DMS53 treated with DMSO at 0.1 percent for 48 hours (cell line): ENCODE data around the gene WDR76.
A peak's percentile ranks its signal among the peaks of the same experiment; 100 is the strongest.

Source experiments
- DNase-seq: peaks from one replicate; lab custom pipeline; 2025; ENCODE audit not compliant: unreplicated experiment; lab: John Stamatoyannopoulos, UW

WDR76 gene

DNA sequence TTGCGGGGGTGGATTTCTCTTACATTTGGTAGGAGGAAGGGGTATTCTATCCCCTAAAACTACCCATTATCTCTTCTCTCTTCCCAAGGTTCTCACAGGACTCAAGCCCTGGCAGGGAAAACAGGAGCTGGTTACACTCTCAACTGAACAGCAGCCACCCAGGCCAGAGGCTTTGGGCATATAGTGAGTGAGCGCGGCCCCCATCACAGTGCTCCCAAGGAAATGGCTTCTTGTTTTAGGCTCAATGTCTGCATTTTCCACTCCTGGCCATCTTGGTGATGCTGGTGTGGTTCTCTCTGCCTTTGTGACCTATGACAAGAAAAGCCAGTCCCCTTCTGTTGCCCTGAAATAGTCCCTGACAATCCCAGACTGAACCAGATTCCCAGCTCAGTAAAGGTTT, 50.1 kb downstream of the WDR76 start:
- no peak for DNase-seq

DNA sequence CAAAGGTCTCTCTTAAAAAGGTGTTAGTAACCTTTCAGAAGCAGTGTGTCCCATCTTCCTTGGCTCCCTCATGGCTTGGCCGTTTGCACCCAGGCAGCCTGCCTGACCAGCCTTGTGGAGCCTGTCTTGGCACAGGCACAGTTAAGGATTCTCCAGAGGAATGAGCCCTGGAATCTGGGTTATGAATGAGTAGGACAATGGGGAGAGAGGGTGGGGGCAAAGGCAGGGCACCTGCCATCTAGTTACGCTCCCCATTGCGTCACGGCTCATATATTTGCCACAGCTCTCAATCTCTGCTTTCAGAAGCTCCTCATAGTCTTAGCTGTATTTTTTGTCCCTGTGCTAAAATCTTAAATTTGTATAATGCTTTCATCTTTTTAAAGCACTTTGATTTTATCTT, 50.6 kb downstream of the WDR76 start:
- no peak for DNase-seq

DNA sequence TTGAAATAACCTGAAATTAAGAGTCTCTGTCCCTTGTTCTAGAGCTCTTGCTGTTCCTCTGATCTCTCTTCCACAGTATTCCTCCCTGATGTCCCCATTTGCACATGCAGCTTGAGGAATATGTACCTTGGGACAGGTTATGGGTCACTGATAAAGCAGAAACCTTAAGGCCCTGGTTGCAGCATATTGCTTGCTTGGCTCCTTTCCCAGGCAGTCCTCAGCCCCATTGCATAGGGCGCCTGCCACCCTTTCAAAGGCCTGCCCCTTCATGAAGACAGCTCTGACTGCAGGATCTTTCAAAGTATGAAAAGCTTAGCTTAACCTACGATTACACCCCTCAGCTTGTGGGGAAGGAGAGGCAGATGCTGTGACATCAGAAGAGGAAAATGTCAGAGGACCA, 51.6 kb downstream of the WDR76 start:
- no peak for DNase-seq

DNA sequence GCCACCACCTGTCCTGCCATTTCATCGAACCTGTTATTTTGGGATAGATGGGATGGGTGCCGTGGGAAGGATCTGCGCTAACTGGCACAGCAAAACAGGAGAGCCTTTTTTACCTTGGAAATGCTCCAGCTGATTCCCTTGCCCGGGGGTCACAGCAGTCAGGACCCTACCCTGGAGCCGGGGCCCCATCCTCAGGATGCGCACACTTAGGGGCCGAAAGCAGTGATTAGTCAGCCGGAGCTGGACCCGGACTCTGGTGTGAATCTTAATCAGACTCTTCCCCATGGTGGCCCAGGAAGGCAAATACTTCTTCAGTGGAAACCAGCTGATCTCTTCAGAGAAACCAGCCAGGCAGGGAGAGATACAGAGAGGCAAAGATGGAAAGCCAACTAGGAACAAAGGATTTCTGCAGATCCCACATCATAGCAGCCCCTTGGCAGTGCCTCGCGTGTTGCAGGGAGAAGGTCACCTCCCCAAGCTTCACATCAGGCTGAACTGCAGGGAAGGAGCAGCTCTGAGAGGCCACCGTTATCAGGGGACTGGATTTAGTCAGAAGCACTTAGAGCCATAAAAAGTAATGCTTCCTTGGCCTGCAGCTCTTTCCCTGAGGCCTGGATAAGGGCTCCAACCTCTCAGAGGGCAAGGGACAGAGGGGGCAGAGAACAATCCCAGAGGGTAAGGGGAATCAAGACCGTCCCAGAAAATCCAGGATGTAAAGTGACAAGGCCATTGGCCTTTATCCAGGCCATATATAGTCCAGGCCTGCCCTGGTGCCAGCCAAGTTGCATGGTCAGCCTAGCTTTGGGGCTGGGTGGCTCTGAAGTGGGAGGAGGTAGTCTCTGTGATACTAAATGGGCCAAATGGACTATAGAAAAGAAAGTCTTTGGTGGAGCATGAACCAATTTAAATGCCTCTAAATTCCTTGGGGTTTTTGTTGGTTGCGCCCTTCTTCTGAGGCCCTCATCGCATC, 52.9 kb downstream of the WDR76 start:
- no peak for DNase-seq

DNA sequence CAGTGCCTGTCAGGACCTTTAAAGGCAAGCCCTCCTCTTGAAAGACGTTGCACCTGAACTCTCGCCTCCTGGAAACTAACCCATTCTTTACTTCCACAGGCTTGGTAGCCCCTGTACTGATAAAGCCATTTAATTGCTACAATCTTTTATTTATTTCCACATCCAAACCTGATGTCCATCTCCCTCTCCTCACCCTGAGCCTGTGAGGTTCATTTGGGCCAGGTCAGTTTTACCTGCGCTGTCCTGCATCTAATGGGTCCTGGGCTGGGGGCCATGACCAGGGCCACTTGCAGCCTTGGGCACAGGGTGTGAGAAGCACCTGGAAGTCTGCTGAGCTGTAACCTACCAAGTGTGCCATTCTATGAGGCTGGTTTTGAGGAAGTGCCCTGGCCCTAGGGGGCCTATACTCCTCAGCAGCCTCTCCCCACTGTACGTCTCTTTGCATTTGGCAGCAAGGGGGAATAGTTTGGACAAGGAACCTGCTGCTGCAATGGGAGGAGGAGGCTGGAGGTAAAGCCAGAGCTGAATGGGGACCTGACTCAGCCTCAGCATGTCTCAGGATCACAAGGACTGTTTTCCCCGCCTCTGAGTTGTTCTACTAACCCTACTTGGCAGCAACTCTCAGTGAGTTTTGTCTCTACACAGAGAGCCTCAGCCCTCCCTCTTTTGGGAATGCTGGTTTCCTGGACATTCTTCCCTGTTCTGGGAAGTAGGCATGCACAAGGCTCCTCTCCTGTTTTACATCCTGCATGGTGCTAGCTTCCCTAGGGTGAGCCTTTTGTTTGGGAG, 53.8 kb downstream of the WDR76 start:
- DNase-seq = no peak

DNA sequence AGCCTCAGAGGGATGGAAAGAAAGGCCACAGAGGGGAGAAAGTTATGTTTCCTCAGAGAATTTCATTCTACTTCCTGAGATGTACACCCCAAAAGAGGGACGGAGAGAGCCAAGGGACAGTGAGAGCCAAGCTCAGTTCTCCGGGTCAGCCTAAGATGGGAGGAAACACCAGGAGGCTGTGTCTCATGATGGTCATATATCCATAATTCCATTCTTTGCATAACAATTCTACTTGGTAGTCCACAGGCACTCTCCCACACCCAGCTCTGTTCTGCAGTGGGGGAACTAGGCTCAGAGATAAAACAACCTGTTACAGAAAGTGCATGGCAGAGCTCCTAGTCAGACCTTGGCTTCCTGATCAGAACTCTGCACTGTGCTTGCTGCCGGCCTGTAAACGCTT, 54.4 kb downstream of the WDR76 start:
- DNase-seq = no peak

DNA sequence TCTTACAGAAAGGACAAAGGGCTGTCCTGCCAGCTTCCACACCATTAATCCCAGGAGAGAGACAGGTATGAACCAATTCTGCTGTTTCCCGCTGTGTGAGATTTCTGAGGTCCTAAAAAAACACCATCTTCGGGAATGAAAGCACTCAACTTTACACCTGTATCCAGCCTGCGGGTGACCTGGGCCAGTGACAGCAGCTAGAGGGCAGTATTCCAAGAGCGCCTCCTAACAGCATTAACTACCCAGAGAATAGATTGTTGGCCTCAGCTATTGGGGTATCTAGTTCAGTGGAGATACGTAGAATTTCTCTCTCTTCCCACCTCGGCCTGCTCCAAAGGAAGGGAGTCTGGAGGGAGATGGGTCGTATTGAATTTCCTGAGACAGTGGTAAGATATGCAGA, 55.1 kb downstream of the WDR76 start:
- no peak for DNase-seq

DNA sequence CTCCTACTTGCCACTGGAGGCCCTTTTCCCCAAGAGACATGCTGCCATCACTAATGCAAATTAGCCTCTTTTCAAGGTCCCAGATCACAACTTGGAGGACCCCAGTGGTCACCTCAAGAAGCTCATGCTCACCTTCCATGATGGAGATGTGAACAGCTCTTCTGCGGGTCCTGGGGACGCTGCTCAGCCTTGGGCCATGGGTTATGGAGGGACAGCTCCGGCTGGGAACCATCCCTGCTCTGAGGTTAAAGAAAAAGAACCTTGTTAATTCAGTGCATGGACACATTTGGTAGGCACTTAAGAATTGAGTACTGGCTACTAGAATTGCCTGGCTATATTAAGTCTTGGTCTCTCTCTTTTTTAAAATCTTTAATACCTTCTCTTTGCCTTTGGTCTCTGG, 56.8 kb downstream of the WDR76 start:
- DNase-seq = no peak

DNA sequence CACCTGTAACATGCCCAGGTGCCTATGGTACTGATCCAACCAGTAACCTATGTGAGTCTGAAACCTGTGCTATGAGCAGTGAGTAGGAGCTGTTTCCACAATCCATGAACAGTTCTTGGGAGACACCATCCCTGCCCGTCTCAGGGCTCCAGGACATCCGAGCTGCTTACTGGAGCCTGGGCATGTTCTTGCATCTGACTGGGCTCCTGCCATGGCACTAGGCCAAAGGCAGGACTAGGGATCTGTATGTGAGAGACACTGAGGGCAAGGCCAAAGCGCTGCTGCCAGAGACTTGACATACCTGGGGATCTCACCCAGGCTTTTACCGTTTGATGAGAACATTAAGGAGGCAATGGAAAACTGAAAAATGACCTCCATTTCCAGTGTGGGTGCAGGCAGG, 59.8 kb downstream of the WDR76 start:
- DNase-seq = no peak

DNA sequence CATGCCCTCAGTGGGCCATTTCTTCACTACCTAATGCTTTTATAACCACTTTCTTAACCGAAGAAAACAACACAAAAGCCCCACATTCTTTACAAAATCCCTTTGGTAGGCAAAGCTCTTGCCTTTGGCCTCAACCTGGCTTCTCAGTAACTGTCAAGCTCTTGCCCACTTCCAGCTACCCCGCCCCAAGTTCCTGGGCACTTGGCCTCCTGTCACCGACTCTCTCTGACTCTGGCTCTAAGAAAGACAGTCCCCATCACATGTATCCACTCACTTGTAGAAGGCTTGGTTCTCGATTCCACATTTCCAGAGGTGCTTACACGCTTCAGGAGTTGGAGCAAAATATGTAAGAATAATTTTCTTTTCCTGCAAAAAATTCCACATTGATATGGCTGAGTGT, 61.1 kb downstream of the WDR76 start:
- no peak for DNase-seq

DNA sequence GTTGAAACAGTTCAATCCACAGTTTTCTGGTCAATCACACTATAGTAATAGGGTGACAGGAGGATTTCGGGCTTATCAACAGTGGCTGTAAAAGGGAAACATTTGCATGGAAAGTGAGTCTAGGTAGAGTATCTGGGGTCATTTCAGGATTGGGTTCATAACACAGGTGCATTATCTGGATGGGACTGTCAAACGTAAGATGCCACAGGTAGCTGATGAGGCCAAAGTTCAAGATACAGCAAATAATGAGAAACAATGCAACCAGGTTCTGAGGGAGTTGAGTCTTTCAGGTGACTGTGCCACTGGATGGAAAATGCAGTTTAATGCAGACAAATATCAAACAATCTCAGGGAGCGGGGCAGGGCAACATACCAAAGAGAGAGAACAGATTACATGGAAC, 62.2 kb downstream of the WDR76 start:
- no peak for DNase-seq

DNA sequence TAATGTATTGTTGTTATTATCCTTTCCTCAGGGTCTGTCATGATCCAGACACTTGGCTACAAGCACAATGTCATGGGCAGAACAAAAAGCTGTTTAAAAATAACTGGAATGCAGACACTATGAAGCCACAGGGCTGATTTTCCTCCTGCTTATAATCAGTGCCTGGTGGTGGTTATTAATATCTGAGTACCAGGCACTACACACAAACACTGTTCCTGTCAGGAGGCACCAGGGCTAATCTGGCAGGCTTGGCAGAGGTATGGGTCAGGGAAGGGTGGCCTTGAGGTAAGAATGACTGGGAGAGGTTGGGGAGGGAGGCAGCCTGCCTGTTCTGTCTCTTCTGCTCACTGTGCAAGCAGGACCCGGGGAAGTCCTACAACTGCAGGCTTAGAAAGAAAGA, 67.2 kb downstream of the WDR76 start:
- no peak for DNase-seq

DNA sequence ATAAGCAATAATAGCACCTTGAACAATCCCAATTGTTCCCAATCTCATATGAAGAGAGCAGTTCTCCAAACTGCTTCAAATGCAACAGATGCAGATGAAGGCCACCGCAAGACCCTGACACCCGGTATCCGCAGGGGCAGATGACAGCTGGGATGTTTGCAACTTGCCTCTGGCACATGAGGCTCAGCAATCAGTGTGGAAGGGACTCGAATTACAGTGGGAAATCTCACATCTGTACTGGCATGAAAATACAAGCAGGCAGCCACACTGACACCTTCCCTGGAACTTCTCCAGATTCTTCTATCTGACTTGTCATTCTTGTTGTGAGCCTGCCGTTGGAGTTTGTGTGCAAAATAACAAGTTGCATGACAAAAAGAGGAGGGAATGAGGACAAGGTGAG, 68.8 kb downstream of the WDR76 start:
- DNase-seq = no peak

DNA sequence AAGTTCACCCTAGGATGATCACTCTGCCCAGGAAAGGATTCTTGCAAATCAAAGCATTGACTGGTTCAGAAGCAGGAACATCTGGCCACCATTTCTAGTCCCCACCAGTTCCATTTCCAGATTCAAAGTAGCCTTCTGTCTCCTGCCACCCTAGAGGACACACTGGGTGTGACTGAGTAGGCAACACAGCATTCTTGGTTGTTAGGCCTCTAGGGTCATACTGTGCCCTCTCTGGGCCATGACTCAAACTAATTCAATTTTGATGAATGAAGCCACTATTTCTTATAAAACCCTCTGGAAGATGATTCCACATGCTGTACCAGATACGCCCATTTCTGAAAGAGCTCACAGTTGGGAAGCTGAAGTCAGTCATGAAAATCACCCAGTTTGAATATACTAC, 69.7 kb downstream of the WDR76 start:
- DNase-seq = no peak

DNA sequence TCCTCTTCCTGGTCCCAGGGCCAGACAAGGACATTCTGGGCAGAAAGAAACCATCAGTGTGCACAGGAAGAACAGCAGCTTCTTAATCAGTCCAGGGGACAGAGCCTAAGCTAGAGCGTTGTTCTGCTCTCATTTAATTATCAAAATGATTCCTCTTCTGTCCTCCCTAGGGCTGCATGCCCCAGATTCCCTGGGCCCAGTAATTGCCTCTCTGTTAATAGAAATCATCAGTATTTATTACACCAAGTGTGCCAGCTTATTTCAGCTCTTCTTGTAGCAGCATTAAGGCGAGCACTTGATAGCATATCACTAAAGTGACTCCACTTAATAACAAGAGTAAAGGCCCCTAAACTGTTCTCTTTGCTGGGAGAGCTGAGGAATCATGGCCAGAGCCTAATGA, 72.1 kb downstream of the WDR76 start:
- no peak for DNase-seq

DNA sequence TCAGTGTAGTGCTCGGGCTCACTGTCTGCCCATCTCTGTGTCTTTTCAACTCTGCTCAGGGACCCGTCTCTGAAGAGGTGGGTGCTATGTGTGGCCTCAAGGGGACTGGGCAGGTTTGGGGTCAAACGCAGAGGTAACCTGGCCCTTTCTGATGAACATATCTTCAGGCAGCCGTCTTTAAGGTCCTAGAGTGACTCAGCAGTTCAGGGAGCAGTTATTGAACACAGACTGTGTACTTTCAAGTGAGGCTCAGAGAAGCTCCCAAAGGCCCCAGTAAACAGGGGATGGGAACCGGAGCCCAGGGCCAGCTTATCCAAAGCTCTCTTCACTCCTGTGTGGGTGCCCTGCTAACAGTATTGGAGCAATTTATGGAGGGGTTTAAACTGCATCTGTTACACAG, 73.1 kb downstream of the WDR76 start:
- DNase-seq = no peak

DNA sequence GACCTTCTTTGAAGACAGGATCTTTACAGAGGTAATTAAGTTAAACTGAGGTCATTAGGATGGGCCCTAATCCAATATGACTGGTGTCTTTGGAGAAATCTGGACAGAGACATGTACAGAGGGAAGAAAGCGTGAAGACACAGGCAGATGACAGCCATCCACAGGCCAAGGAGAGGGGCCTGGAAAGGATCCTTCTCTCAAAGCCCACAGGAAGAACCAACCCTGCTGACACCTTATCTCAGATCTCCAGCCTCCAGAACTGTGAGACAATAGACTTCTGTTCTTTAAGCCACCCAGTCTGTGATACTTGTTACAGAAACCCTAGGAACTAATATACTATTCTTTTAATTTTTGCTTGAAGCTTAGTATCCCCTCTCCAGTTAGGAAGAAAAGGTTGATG, 74.2 kb downstream of the WDR76 start:
- DNase-seq = no peak

DNA sequence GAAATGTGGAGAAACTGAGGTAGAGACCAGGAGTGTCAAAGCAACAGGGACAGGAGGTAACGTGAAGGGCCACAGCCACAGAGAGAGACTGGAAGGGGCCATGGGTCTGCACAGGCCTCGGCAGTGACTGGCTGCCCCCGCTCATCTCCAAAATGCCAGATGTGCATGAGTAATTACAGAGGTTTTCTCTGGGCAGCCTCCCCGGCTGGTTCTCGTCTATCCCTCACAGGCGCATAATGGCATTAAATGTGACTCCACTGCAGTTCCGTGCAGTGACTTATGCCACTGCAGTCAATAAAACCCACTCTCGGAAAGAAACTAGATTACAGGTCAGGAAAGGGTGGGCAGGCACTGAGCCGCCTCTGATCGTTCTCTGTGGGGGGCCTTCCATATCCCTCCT, 74.7 kb downstream of the WDR76 start:
- no peak for DNase-seq

DNA sequence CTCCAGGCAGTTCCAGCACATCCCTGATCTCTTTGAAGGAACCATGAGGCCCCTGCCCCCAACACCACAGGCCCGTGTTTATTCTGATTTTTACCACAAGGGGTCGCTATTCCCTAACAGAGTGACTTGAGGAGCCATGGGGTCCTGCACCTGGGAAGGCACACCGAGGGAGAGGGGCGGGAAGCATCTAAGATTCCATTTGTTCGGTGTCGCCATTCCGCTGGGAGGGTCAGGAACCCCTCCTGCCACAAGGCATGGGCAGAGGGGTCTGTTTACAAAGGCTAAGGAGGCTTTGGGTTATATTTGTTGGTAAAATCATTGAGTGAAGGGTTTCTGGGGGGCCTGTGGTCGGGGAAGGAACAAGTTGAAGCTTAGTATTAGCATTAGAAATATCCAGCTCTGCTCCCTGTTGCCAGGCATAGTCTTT, 77.1 kb downstream of the WDR76 start:
- peak; percentile 11 for DNase-seq

DNA sequence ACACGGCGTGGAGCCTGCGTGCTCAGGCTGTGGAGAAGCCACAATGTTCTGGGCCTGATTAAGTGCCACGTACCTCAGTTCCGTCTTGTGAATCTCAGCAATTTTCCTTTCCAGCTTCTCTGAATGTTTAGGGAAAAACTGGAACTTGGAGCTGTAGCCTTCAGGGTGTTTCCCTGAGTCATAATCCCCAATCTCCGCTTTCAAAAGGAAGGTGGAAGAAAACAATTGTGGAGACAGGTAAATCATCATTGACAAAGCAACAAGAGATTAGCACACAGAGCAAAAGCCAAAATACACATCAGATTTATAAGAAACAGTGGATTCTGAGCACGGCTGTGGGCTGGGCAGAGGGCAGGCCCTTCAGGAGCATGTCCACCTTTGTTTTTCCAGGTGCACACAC, 79.0 kb downstream of the WDR76 start:
- DNase-seq = no peak

DNA sequence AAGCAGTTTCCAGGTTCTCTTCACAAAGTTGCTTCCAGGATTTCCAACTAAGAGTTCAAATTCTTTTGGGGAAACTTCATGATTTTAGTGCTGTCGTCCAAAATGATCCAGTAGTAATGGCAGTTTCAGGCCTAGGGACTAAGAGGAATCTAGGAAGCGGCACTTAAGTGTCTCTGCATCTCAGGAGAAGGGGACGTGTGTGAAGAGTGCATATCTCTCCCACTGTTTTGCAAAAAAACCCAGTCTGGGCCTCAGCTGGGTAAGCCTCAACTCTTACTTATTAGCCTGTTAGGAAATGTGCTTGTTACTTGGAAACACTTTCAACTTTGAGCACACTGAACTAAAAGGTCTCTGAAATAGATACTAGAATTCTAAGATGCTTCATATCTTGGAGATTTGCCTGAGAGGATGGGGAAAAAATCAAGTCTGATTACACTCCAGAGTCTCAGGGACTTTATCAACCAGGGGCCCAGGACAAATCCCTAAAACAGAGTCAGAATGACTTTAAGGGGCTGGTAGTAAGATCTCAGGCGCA, 81.8 kb downstream of the WDR76 start:
- DNase-seq = no peak

DNA sequence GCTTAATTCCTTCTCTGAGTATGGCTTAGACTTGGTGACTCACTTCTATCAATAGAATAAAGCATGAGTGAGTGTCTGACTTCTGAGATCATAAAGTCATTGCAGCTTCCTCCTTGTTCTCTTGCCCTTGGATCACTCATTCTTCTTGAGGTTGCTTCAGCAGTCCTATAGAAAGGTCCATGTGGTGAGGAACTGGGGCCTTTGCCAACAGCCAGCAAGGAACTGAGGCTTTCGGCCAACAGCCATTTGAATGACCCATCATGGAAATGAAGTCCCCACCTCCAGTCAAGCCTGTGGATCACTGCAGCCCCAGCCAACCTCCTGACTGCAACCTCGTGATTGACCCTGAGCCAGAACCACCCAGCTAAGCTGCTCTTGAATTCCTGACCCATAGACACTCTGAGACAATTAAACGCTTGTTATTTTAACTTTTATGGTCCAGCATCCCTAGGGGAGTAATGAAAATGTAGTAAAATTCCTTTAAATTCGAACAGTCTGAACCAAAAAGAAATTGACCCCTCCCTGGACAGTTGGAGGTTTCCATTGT, 84.5 kb downstream of the WDR76 start:
- no peak for DNase-seq
